Activated CD8-positive, alpha-beta memory T cell treated with anti-CD3 and anti-CD28 coated beads for 24 hours (primary cell): Measurements from ENCODE around the gene GAS7.

ENCODE experiments used
- DNase-seq: peaks from one replicate; pipeline ENCODE4 v3.0.0-alpha.2; 2020

Gene GAS7

DNA sequence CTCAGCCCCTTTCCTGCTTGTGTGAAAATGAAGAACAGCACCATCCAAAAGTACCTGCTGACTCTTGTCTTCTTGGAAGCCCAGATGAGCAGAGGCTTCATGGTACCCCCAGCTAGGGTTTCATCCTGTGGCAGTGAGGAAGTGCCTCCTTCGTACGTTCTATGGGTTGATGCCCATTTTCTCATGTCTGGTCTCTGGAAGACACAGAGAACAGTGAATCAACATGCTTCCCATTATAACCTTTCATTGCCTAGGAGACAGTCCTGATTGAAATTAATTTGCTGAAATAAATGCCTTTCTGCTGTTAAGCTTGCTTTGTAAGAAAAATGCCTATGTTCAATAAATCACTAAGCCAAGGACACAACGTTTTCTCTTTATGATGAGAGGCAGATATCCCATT lies 329.9 kb downstream of the GAS7 start:
- DNase-seq: no peak

DNA sequence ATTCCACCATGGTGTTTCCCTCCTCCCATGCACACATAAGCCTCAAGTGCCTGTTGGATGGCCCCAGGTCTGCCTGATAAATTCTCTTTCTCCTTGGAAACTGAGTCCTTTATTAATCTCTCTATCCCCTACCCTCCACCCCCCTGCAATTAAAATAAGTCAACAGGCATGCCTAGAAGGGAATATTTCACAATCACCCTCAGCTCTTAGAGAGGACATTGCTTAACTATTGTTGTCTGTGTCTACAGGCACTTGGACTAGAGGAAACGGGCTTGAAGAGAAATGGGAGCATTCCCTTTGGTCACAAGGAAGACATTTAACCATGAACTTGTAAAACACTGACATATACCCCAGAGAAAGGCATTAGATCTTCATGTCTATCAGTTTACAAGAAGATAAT lies 332.8 kb downstream of the GAS7 start:
- no peak for DNase-seq

DNA sequence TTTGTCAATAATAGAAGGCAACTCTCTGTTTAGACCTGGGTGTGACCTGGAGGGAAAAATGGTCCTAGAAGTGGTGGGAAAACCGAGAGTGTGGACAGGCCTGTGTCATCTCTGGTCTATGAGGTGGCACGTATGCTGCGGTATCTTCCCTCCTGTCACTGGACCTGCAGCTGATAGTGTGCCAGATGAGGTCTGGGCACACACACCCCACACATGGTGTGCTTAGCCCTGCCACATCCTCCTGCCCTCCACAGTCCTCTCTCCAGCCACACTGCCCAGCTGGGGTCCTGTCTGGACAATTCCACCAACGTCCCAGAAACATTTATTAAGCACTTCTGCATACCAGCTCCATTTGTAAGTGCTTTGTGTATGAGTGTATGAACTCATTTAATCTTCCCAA lies 335.5 kb downstream of the GAS7 start:
- DNase-seq: no peak

GRCh38 chr17:9862220-9862619 lies 336.2 kb downstream of the GAS7 start:
- no peak for DNase-seq

DNA sequence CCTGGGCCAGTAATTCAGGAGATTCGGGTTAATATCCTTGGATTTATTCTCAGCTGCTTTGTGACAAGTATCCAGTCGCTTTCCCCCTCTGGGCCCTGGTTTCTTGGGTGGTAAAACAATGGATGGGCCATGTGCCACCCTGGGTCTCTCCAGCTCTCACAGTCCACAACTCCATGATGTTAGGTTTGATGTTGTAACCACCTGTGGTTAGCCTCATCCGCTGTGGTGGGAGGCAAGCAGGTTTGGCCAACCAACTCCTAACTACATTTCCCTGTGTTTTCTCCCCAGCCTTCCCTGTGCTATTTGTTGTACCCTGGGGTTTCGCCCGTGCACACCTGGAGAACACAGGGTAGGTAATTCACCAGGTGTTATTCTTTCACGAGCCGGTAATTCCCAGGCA lies 337.6 kb downstream of the GAS7 start:
- no peak for DNase-seq
